Activated CD4-positive, alpha-beta memory T cell treated with anti-CD3 and anti-CD28 coated beads for 36 hours (primary cell): ENCODE results near the gene LEFTY2. TPM values are rescaled to one million over a fixed set of nuclear protein-coding genes. Genes with fewer than 3 reads are reported as not detected.
"Not testable (repeated sequence)": the region's sequence is repeated elsewhere in the genome, so short reads cannot be mapped to it uniquely, and the experiment has no call there.

ENCODE experiments used
- CTCF ChIA-PET: fragments of 350-600 bp; sonication (Branson Sonifier 250); formaldehyde crosslinking; loops from one replicate; lab custom pipeline; 2021; ENCODE audit warnings: antibody characterized with exemption, inconsistent platforms; lab: Charles Lee
- POLR2A ChIA-PET: fragments of 350-600 bp; sonication (Branson Sonifier 250); formaldehyde crosslinking; loops from one replicate; lab custom pipeline; 2021; ENCODE audit warnings: antibody characterized with exemption; lab: Charles Lee
- DNase-seq: peaks from one replicate; pipeline ENCODE4 v3.0.0-alpha.2; 2020
- H3K27ac Mint-ChIP-seq: one replicate; pipeline ENCODE4 v1.8.0; 2021; ENCODE audit warnings: mixed read lengths
- H3K27me3 Mint-ChIP-seq: one replicate; pipeline ENCODE4 v1.8.0; 2021; ENCODE audit warnings: mixed read lengths
- H3K36me3 Mint-ChIP-seq: one replicate; pipeline ENCODE4 v1.8.0; 2021; ENCODE audit warnings: mixed read lengths
- H3K4me1 Mint-ChIP-seq: one replicate; pipeline ENCODE4 v1.8.0; 2021; ENCODE audit warnings: low read depth, mixed read lengths
- H3K4me3 Mint-ChIP-seq: one replicate; pipeline ENCODE4 v1.8.0; 2021; ENCODE audit warnings: mild to moderate bottlenecking, mixed read lengths
- H3K9me3 Mint-ChIP-seq: one replicate; pipeline ENCODE4 v1.8.0; 2021; ENCODE audit warnings: mixed read lengths
- intact Hi-C: fragments of 100-400 bp; cut with micrococcal nuclease; formaldehyde crosslinking; loops from one replicate; pipeline ENCODE4 v1.15.1; 2023
- total RNA-seq, 2 experiments: library from RNA; stranded (reverse); gene quantifications; one replicate each; pipeline ENCODE4 v1.2.3, GENCODE V29; 2021

LEFTY2 gene
- total RNA-seq, 2 experiments from 2014 or later, result not detected

- no peaks in the 10 kb centered on the region for H3K36me3 Mint-ChIP-seq
- intact Hi-C loops, result no loop called here
- ChIA-PET CTCF (interaction anchor here (1.0 kb wide), 1 partner anchor 11 kb away, joined by 4 read pairs; no protein-coding TSS in a partner anchor), POLR2A (no interaction called here)
- DNase-seq, result no peak
- no peak overlapping the region for H3K27ac Mint-ChIP-seq
- H3K9me3 Mint-ChIP-seq, result no peaks in the 10 kb centered on the region
- H3K4me1 Mint-ChIP-seq, result no peaks in the 10 kb centered on the region
- peaks cover 13% of the 10 kb centered on the region for H3K27me3 Mint-ChIP-seq
- H3K4me3 Mint-ChIP-seq, result no peak overlapping the region
Observed at GRCh38 chr1:225950905-225951497, 10.0 kb upstream of the LEFTY2 start.

DNA sequence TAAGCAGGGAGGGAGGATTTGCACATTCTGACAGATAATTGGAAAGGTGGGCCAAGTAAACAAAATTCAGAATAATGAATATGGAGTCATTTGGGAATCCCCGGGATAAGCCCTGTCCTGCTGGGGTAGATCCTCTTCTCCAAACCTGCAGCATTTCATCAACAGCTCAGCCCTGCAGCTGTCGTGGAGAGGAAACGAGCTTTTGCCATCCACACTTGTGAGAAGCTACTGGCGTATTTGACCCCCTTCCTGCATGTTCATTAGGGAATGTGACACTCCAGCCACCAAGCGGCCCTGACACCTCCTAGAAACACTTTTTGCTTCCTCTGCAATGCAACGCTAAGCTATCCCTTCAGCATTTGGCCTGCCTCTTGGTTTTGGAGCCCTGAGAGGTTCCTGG is 8.0 kb upstream of the LEFTY2 start:
- peaks cover 11% of the 10 kb centered on the region for H3K27me3 Mint-ChIP-seq
- H3K9me3 Mint-ChIP-seq, result no peaks in the 10 kb centered on the region
- H3K36me3 Mint-ChIP-seq, result no peaks in the 10 kb centered on the region
- no peak for DNase-seq
- H3K27ac Mint-ChIP-seq, result no peak overlapping the region
- peaks cover 7% of the 10 kb centered on the region for H3K4me1 Mint-ChIP-seq
- ChIA-PET CTCF (interaction anchor here (0.8 kb wide), 1 partner anchor 13 kb away, joined by 3 read pairs; no protein-coding TSS in a partner anchor), POLR2A (no interaction called here)
- H3K4me3 Mint-ChIP-seq, result no peak overlapping the region
- intact Hi-C loops, result no loop called here

DNA sequence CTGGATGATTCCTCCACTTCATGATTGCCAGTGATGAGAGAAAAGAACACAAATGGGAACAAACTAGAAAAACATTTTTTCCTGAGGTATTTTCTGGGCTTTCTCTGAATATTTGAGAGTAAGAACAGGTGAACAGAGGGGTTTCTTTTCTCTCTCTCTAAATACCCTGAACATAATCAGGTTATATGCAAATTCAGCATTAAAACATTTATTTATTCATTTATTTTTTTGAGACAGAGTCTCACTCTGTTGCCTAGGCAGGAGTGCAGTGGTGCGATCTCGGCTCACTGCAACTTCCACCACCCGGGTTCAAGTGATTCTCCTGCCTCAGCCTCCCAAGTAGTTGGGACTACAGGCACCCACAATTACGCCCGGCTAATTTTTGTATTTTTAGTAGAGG is 5.8 kb upstream of the LEFTY2 start:
- ChIA-PET CTCF (interaction anchor here (1.3 kb wide), 1 partner anchor 15 kb away, joined by 3 read pairs; no protein-coding TSS in a partner anchor), POLR2A (interaction anchor here (1.0 kb wide), 1 partner anchor 18 kb away, joined by 3 read pairs; no protein-coding TSS in a partner anchor)
- intact Hi-C loops, result no loop called here
- DNase-seq, result no peak
- H3K27ac Mint-ChIP-seq, result no peak overlapping the region
- peaks cover 11% of the 10 kb centered on the region for H3K27me3 Mint-ChIP-seq
- no peak overlapping the region for H3K4me3 Mint-ChIP-seq
- H3K36me3 Mint-ChIP-seq, result no peaks in the 10 kb centered on the region
- H3K4me1 Mint-ChIP-seq, result peaks cover 7% of the 10 kb centered on the region
- H3K9me3 Mint-ChIP-seq, result no peaks in the 10 kb centered on the region

DNA sequence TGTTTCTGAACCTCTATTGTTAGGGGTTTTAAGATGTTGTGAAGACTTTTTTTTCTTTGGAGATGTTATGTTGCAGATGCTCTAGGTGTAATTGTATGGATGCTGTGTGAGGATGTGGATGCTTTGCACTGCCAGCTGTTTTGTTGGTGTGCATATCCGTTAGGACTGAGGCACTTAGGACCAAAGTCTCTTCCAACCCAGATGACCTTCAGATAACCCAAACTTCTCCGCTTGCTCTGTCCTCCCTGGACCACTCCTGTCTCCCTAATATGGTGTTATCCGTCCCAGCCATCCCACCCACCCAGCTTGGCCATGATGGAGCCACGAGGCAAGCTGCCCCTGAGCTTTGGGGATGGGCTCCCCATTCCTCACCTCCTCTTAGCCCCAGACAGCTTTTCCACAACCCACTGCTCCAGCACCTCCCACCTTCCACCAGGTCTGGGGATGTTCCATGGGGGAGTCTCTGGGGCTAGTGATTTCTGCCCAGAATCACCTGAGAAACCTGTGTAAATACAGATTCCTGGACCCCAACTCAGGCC is 5.1 kb upstream of the LEFTY2 start:
- H3K36me3 Mint-ChIP-seq, result no peaks in the 10 kb centered on the region
- POLR2A ChIA-PET, result interaction anchor here (1.0 kb wide), 1 partner anchor 17 kb away, joined by 3 read pairs; no protein-coding TSS in a partner anchor
- H3K4me1 Mint-ChIP-seq, result peaks cover 7% of the 10 kb centered on the region
- H3K4me3 Mint-ChIP-seq, result no peak overlapping the region
- CTCF ChIA-PET, result interaction anchor here (1.3 kb wide), 1 partner anchor 15 kb away, joined by 3 read pairs; no protein-coding TSS in a partner anchor
- intact Hi-C loops, result no loop called here
- H3K27me3 Mint-ChIP-seq, result peaks cover 6% of the 10 kb centered on the region
- H3K9me3 Mint-ChIP-seq, result no peaks in the 10 kb centered on the region
- no peak overlapping the region for H3K27ac Mint-ChIP-seq
- DNase-seq, result no peak

DNA sequence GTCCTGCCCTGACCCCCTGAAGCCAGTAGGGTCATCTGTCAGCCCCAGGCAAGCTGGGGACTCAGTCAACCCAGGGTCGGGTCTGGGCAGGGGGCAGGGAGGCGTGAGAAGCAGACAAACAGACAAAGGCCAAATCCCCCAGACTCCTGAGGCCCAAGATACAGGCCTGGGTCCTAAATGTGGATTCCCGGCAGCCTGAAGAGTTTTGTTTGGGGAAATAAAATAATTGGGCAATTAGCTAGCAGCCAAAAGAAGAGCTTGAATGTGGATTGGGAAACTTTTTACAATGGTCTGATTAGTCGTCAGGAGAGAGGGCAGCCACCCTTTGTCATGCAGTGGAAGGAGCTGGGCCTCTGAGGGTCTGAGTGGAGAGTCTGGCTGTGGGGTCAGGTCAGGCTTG is 4.5 kb upstream of the LEFTY2 start:
- DNase-seq, result no peak
- no peaks in the 10 kb centered on the region for H3K36me3 Mint-ChIP-seq
- ChIA-PET POLR2A (no interaction called here), CTCF (interaction anchor here (1.6 kb wide), 1 partner anchor 16 kb away, joined by 4 read pairs; no protein-coding TSS in a partner anchor)
- H3K27ac Mint-ChIP-seq, result no peak overlapping the region
- intact Hi-C loops, result no loop called here
- H3K4me3 Mint-ChIP-seq, result no peak overlapping the region
- peaks cover 7% of the 10 kb centered on the region for H3K4me1 Mint-ChIP-seq
- H3K9me3 Mint-ChIP-seq, result no peaks in the 10 kb centered on the region
- peaks cover 2% of the 10 kb centered on the region for H3K27me3 Mint-ChIP-seq

GRCh38 chr1:225944951-225945350 is 3.9 kb upstream of the LEFTY2 start:
- H3K9me3 Mint-ChIP-seq, result no peaks in the 10 kb centered on the region
- no peak for DNase-seq
- H3K4me1 Mint-ChIP-seq, result peaks cover 7% of the 10 kb centered on the region
- ChIA-PET CTCF (interaction anchor here (1.6 kb wide), 1 partner anchor 17 kb away, joined by 4 read pairs; no protein-coding TSS in a partner anchor), POLR2A (interaction anchor here (1.4 kb wide), 1 partner anchor 20 kb away, joined by 3 read pairs; the partner anchor contains the start of gene PYCR2)
- no peak overlapping the region for H3K4me3 Mint-ChIP-seq
- intact Hi-C loops, result no loop called here
- no peak overlapping the region for H3K27ac Mint-ChIP-seq
- H3K27me3 Mint-ChIP-seq, result peaks cover 4% of the 10 kb centered on the region
- no peaks in the 10 kb centered on the region for H3K36me3 Mint-ChIP-seq

GRCh38 chr1:225944387-225944786 is 3.4 kb upstream of the LEFTY2 start:
- no peaks in the 10 kb centered on the region for H3K9me3 Mint-ChIP-seq
- H3K27me3 Mint-ChIP-seq, result peaks cover 4% of the 10 kb centered on the region
- H3K4me1 Mint-ChIP-seq, result peaks cover 7% of the 10 kb centered on the region
- no peak overlapping the region for H3K27ac Mint-ChIP-seq
- intact Hi-C loops, result no loop called here
- CTCF ChIA-PET, result interaction anchor here (1.6 kb wide), 1 partner anchor 17 kb away, joined by 4 read pairs; no protein-coding TSS in a partner anchor
- no peaks in the 10 kb centered on the region for H3K36me3 Mint-ChIP-seq
- POLR2A ChIA-PET, result interaction anchor here (1.4 kb wide), 1 partner anchor 20 kb away, joined by 3 read pairs; the partner anchor contains the start of gene PYCR2
- H3K4me3 Mint-ChIP-seq, result no peak overlapping the region
- no peak for DNase-seq

DNA sequence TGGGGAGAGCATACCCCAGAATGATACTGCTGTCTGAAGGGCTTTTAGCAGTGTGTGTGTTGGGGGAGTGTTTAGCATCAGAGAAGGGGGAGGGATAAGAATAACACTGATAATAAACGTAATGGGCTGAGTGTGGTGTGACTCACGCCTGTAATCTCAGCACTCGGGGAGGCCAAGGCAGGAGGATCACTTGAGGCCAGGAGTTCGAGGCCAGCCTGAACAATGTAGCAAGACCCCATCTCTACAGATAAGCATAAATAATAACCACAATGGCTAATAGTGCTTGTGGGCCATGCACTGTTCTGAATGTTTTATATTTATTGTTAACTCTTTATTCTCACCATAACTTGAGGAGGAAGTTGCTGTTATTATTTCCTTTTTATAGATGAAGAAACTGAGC is 2.6 kb upstream of the LEFTY2 start:
- DNase-seq, result no peak
- Mint-ChIP-seq H3K27ac (no peak overlapping the region), H3K9me3 (no peaks in the 10 kb centered on the region), H3K27me3 (peaks cover 3% of the 10 kb centered on the region), H3K4me3 (no peak overlapping the region), H3K4me1 (peaks cover 7% of the 10 kb centered on the region), H3K36me3 (no peaks in the 10 kb centered on the region)
- ChIA-PET CTCF (interaction anchor here (0.6 kb wide), 1 partner anchor 165 kb away, joined by 3 read pairs; no protein-coding TSS in a partner anchor), POLR2A (no interaction called here)
- intact Hi-C loops, result no loop called here

GRCh38 chr1:225942574-225942973 is 1.6 kb upstream of the LEFTY2 start:
- POLR2A ChIA-PET, result interaction anchor here (0.7 kb wide), 1 partner anchor 188 kb away, joined by 4 read pairs; no protein-coding TSS in a partner anchor
- H3K4me3 Mint-ChIP-seq, result no peak overlapping the region
- no peak for DNase-seq
- intact Hi-C loops, result no loop called here
- peaks cover 3% of the 10 kb centered on the region for H3K27me3 Mint-ChIP-seq
- no peaks in the 10 kb centered on the region for H3K9me3 Mint-ChIP-seq
- no peak overlapping the region for H3K27ac Mint-ChIP-seq
- CTCF ChIA-PET, result interaction anchor here (0.7 kb wide), 1 partner anchor 30 kb away, joined by 3 read pairs; no protein-coding TSS in a partner anchor
- H3K4me1 Mint-ChIP-seq, result peaks cover 7% of the 10 kb centered on the region
- no peaks in the 10 kb centered on the region for H3K36me3 Mint-ChIP-seq

GRCh38 chr1:225941942-225942222 is 862 bp upstream of the LEFTY2 start:
- Mint-ChIP-seq H3K9me3 (no peaks in the 10 kb centered on the region), H3K27ac (no peak overlapping the region), H3K27me3 (peaks cover 3% of the 10 kb centered on the region), H3K4me1 (peaks cover 7% of the 10 kb centered on the region), H3K4me3 (no peak overlapping the region), H3K36me3 (no peaks in the 10 kb centered on the region)
- no peak for DNase-seq
- intact Hi-C loops, result no loop called here
- ChIA-PET CTCF (no interaction called here), POLR2A (no interaction called here)

DNA sequence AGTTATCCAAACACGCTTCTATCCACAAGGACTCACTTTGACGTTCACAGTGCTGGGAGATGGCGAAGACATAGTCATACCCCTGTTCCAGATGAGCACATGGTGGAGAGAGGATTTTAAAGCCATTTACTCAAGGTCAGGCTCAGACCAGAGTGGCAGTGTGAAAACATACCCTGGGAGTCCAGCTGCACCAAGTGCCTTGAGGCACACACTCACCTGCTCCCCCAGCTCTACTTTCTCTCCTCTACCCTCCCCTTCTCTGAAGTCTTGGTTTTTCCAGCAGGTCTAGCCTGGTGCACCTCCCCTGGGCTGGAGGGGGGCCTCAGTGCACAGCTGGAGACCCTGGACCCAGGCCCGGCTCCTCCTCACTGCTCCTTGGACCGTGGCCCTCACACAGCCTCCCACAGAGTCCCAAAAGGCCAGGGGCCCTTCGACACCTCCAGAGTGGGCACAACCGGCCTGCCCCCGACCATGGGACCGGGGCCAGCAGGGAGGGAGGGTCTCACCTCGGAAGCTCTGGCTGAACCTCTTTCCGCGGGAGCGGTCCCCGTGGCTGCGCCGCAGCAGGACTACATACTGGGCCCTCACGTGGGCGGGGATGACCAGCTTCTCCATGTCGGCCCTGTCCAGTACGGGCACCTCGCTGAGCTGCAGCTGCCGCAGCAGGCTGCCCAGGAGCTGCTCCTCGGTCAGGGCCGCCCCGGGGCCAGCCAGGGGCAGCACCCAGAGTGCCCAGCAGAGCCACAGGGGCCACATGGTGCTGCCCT is 452 bp downstream of the LEFTY2 start:
- DNase-seq, result no peak
- CTCF ChIA-PET, result no interaction called here
- no peaks in the 10 kb centered on the region for H3K9me3 Mint-ChIP-seq
- intact Hi-C loops, result no loop called here
- H3K27me3 Mint-ChIP-seq, result peaks cover 3% of the 10 kb centered on the region
- H3K4me1 Mint-ChIP-seq, result peaks cover 7% of the 10 kb centered on the region
- H3K36me3 Mint-ChIP-seq, result no peaks in the 10 kb centered on the region
- POLR2A ChIA-PET, result interaction anchor here (0.6 kb wide), 1 partner anchor 256 kb away, joined by 3 read pairs; no protein-coding TSS in a partner anchor
- H3K4me3 Mint-ChIP-seq, result no peak overlapping the region
- no peak overlapping the region for H3K27ac Mint-ChIP-seq

DNA sequence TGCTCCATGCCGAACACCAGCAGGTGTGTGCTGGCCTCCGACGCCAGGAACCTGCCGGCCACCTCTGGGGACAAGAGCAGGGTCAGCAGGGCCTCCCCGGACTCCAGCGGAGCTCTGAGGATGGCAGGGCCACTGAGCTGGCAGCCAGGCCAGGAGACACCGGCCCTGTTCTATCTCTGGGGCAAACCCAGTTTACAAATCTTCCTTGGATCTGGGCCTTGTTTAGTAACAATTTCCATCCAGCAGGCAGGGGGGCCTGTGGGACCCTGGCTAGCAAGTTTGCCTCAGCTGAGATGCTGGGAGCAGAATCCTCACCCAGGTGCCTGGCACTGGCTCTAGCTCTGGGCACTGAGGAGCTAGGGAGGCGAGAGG is 1.1 kb downstream of the LEFTY2 start:
- H3K27me3 Mint-ChIP-seq, DNase-seq, H3K36me3 Mint-ChIP-seq, CTCF ChIA-PET, H3K4me3 Mint-ChIP-seq, H3K9me3 Mint-ChIP-seq, POLR2A ChIA-PET, H3K27ac Mint-ChIP-seq, H3K4me1 Mint-ChIP-seq, intact Hi-C loops: not testable (repeated sequence)
